ENCODE data around the gene ENTHD1.

- TF ChIP-seq POLR2AphosphoS5 (IDR thresholded peaks at IDR 0.05) = no peak
- no peak for TF ChIP-seq CTCF (IDR thresholded peaks at IDR 0.05)
These were observed 2.1 kb upstream of the ENTHD1 start for GRCh38 chr22:39895682-39896081.

All from esophagus muscularis mucosa (tissue), 3 donors.